Measurements from ENCODE around the gene LOXL4.

- TF ChIP-seq CTCF (conservative IDR thresholded peaks at IDR 0.05; ENCODE audit: low read depth, low read length) (no peak), EZH2 (IDR thresholded peaks at IDR 0.05; ENCODE audit: borderline replicate concordance, low read depth, low read length, poor library complexity, severe bottlenecking) (no peak)
Measured at GRCh38 chr10:98251399-98251798, 16.6 kb downstream of the LOXL4 start.

Measured in A673 (cell line).